ENCODE results near the gene LIPG.
A peak's percentile ranks its signal among the peaks of the same experiment; 100 is the strongest.
"Not testable (repeated sequence)": the region's sequence is repeated elsewhere in the genome, so short reads cannot be mapped to it uniquely, and the experiment has no call there.

Gene LIPG

GRCh38 chr18:49579041-49579440 lies 17.2 kb downstream of the LIPG start:
- not testable (repeated sequence) for DNase-seq

- DNase-seq: not testable (repeated sequence)
Measured at GRCh38 chr18:49579583-49579982, 17.7 kb downstream of the LIPG start.

GRCh38 chr18:49580279-49580678 lies 18.4 kb downstream of the LIPG start:
- no peak for DNase-seq

GRCh38 chr18:49581371-49581770 lies 19.5 kb downstream of the LIPG start:
- peak; percentile 58 for DNase-seq

- no peak for DNase-seq
Measured at GRCh38 chr18:49582579-49582978, 20.7 kb downstream of the LIPG start.

GRCh38 chr18:49584394-49584793 lies 22.5 kb downstream of the LIPG start:
- no peak for DNase-seq

- not testable (repeated sequence) for DNase-seq
Measured at GRCh38 chr18:49584951-49585350, 23.1 kb downstream of the LIPG start.

- DNase-seq: no peak
Measured at GRCh38 chr18:49585781-49586663, 24.2 kb downstream of the LIPG start.

GRCh38 chr18:49588171-49588570 lies 26.3 kb downstream of the LIPG start:
- no peak for DNase-seq

GRCh38 chr18:49588971-49589370 lies 27.1 kb downstream of the LIPG start:
- no peak for DNase-seq

GRCh38 chr18:49590608-49591007 lies 28.8 kb downstream of the LIPG start:
- no peak for DNase-seq

- DNase-seq: no peak
Measured at GRCh38 chr18:49591271-49591670, 29.4 kb downstream of the LIPG start.

- DNase-seq: no peak
Measured at GRCh38 chr18:49591775-49592174, 29.9 kb downstream of the LIPG start.

- no peak for DNase-seq
Measured at GRCh38 chr18:49596687-49597086, 34.8 kb downstream of the LIPG start.

- peak; percentile 11 for DNase-seq
Measured at GRCh38 chr18:49597157-49597931, 35.5 kb downstream of the LIPG start.

- DNase-seq: no peak
Measured at GRCh38 chr18:49601211-49601610, 39.4 kb downstream of the LIPG start.

GRCh38 chr18:49608366-49609255 lies 46.8 kb downstream of the LIPG start:
- DNase-seq: peak; percentile 90

GRCh38 chr18:49609256-49610021 lies 47.6 kb downstream of the LIPG start:
- no peak for DNase-seq

GRCh38 chr18:49610022-49610445 lies 48.2 kb downstream of the LIPG start:
- DNase-seq: no peak

GRCh38 chr18:49611316-49611715 lies 49.5 kb downstream of the LIPG start:
- DNase-seq: no peak

GRCh38 chr18:49612515-49613033 lies 50.7 kb downstream of the LIPG start:
- DNase-seq: no peak

GRCh38 chr18:49613141-49613640 lies 51.3 kb downstream of the LIPG start:
- DNase-seq: no peak
